Transverse colon (tissue), 4 donors: ENCODE data around the gene TAS1R2.

Experiments used
- EP300 ChIP-seq: sonication (generic); formaldehyde crosslinking; IDR thresholded peaks from one replicate; pipeline ENCODE4 v1.6.1; 2017; ENCODE audit warnings: antibody characterized with exemption, low read depth
- POLR2AphosphoS5 ChIP-seq, 3 donors: sonication (generic); formaldehyde crosslinking; IDR thresholded peaks; one replicate each; pipeline ENCODE4 v1.6.1; 2016; ENCODE audit warnings: antibody characterized with exemption in 3 of 3
- TF ChIP-seq, protein P1 (sequence below), 5 experiments: fragments of 200-600 bp in 3 of 5; fragments of 450-650 bp in 2 of 5; sonication (generic) in 3 of 5; IDR thresholded peaks; 1 replicate in 2 of 5; 2 replicates in 3 of 5; pipeline ENCODE4 v1.5.1; 2016 to 2017; ENCODE audit warnings: antibody characterized with exemption in 5 of 5, inconsistent platforms in 3 of 5, mild to moderate bottlenecking in 2 of 5, moderate library complexity in 1 of 5

DNA sequence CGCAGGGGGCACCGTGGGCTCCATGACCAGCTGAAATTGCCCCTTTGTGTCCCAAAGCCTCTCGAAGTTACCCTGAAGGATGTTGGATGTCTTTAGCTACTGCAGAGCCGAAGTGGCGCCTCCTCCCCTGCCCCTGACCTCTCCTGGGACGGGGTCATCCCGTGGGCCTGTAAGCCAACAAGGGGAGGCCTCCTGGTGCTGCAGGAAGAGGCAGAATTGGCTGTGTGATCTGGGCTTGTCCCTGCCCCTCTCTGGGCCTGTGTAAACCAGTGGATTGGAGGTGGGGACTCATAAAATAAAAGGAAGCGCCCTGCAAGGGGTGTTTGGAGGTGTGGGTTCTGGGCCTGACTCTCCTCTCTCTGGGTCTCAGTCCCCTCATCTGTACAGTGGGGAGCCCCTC, 2.1 kb upstream of the TAS1R2 start:
- TF ChIP-seq, protein P1, sequence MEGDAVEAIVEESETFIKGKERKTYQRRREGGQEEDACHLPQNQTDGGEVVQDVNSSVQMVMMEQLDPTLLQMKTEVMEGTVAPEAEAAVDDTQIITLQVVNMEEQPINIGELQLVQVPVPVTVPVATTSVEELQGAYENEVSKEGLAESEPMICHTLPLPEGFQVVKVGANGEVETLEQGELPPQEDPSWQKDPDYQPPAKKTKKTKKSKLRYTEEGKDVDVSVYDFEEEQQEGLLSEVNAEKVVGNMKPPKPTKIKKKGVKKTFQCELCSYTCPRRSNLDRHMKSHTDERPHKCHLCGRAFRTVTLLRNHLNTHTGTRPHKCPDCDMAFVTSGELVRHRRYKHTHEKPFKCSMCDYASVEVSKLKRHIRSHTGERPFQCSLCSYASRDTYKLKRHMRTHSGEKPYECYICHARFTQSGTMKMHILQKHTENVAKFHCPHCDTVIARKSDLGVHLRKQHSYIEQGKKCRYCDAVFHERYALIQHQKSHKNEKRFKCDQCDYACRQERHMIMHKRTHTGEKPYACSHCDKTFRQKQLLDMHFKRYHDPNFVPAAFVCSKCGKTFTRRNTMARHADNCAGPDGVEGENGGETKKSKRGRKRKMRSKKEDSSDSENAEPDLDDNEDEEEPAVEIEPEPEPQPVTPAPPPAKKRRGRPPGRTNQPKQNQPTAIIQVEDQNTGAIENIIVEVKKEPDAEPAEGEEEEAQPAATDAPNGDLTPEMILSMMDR (IDR thresholded peaks at IDR 0.05): no peak
- TF ChIP-seq EP300 (no peak), POLR2AphosphoS5 (IDR thresholded peaks at IDR 0.05) (no peak)
